ENCODE data around the gene LATS1.

GRCh38 chr6:149763866-149764265 lies 46.0 kb upstream of the LATS1 start:
- no peak for TF ChIP-seq CTCF (IDR thresholded peaks at IDR 0.05)
- TF ChIP-seq POLR2A (IDR thresholded peaks at IDR 0.05), result no peak

Measured in testis (tissue), 2 donors.